HG03135 (cell line): Measurements from ENCODE around the gene ACE.

Experiments used
- ATAC-seq: cut with Tn5 transposase; IDR thresholded peaks from one replicate; pipeline ENCODE4 v1.9.1; 2021; ENCODE audit warnings: mild to moderate bottlenecking, moderate library complexity; ENCODE audit not compliant: unreplicated experiment

Gene ACE

GRCh38 chr17:63490329-63490728 is 13.5 kb downstream of the ACE start:
- ATAC-seq: no peak

- ATAC-seq: no peak
Observed at GRCh38 chr17:63490858-63491400, 14.1 kb downstream of the ACE start.

- no peak for ATAC-seq
Observed at GRCh38 chr17:63491413-63491812, 14.6 kb downstream of the ACE start.

- ATAC-seq: no peak
Observed at GRCh38 chr17:63491977-63492618, 15.2 kb downstream of the ACE start.

GRCh38 chr17:63492940-63493339 is 16.1 kb downstream of the ACE start:
- no peak for ATAC-seq

- ATAC-seq: no peak
Observed at GRCh38 chr17:63493411-63493810, 16.6 kb downstream of the ACE start.

GRCh38 chr17:63494300-63494928 is 17.6 kb downstream of the ACE start:
- ATAC-seq: no peak

- no peak for ATAC-seq
Observed at GRCh38 chr17:63495491-63495890, 18.6 kb downstream of the ACE start.

GRCh38 chr17:63496177-63496576 is 19.3 kb downstream of the ACE start:
- ATAC-seq: no peak

- no peak for ATAC-seq
Observed at GRCh38 chr17:63496663-63497400, 20.0 kb downstream of the ACE start.

- ATAC-seq: no peak
Observed at GRCh38 chr17:63497708-63498483, 21.0 kb downstream of the ACE start.

GRCh38 chr17:63498626-63499195 is 21.9 kb downstream of the ACE start:
- ATAC-seq: no peak

GRCh38 chr17:63500543-63501390 is 23.9 kb downstream of the ACE start:
- no peak for ATAC-seq

GRCh38 chr17:63503341-63503705 is 26.5 kb downstream of the ACE start:
- ATAC-seq: no peak

- no peak for ATAC-seq
Observed at GRCh38 chr17:63504261-63504660, 27.4 kb downstream of the ACE start.

GRCh38 chr17:63505341-63505740 is 28.5 kb downstream of the ACE start:
- no peak for ATAC-seq

- ATAC-seq: no peak
Observed at GRCh38 chr17:63506627-63507026, 29.8 kb downstream of the ACE start.

GRCh38 chr17:63511331-63511730 is 34.5 kb downstream of the ACE start:
- ATAC-seq: no peak

GRCh38 chr17:63512388-63512787 is 35.5 kb downstream of the ACE start:
- no peak for ATAC-seq
